PC-3 (cell line): Measurements from ENCODE around the gene PACSIN1. TPM values are rescaled to one million over a fixed set of nuclear protein-coding genes. Genes with fewer than 3 reads are reported as not detected.
A peak's percentile ranks its signal among the peaks of the same experiment; 100 is the strongest.

Source experiments
- ATAC-seq: fragments of 200-7000 bp; cut with Tn5 transposase; 2 replicates; pipeline ENCODE4 v1.9.1; 2020; ENCODE audit warnings: mild to moderate bottlenecking, moderate library complexity
- BruUV-seq: library from RNA; stranded (reverse); fragments of 400-500 nt; replicated peaks from 2 replicates; lab custom pipeline; 2021; lab: Mats Ljungman, UMichigan
- CTCF ChIA-PET: fragments of 300-600 bp; sonication (Branson Sonifier 250); formaldehyde crosslinking; loops from one replicate; lab custom pipeline; 2022; ENCODE audit warnings: antibody characterized with exemption; lab: Charles Lee
- POLR2A ChIA-PET: fragments of 300-600 bp; sonication (Branson Sonifier 250); formaldehyde crosslinking; loops from one replicate; lab custom pipeline; 2022; ENCODE audit warnings: antibody characterized with exemption; ENCODE audit not compliant: unreplicated experiment; lab: Charles Lee
- DNase-seq: peaks from one replicate; pipeline ENCODE4 v3.0.0-alpha.2; 2015
- H2AFZ ChIP-seq: fragments of 300-600 bp; sonication (generic); 2 replicates; pipeline ENCODE4 v1.6.0; 2016; ENCODE audit warnings: antibody characterized with exemption, low read length
- H3F3A ChIP-seq: fragments of 300-600 bp; sonication (generic); one replicate; pipeline ENCODE4 v1.6.0; 2017; ENCODE audit warnings: antibody characterized with exemption, low read length, control low read depth, mild to moderate bottlenecking; ENCODE audit not compliant: unreplicated experiment
- H3K27ac ChIP-seq: fragments of 300-600 bp; sonication (generic); 2 replicates; pipeline ENCODE4 v1.5.1; 2016; ENCODE audit warnings: mild to moderate bottlenecking, low read length
- H3K27me3 ChIP-seq: fragments of 300-600 bp; sonication (generic); 2 replicates; pipeline ENCODE4 v1.6.1; 2016; ENCODE audit warnings: low read length, mixed read lengths
- H3K36me3 ChIP-seq: fragments of 300-600 bp; sonication (generic); 2 replicates; pipeline ENCODE4 v1.6.1; 2016; ENCODE audit warnings: low read depth, mixed run types, low read length, mixed read lengths
- H3K4me1 ChIP-seq: fragments of 300-600 bp; sonication (generic); 2 replicates; pipeline ENCODE4 v1.5.1; 2016; ENCODE audit warnings: low read length; ENCODE audit not compliant: insufficient read depth
- H3K4me2 ChIP-seq: fragments of 300-600 bp; sonication (generic); 2 replicates; pipeline ENCODE4 v1.6.0; 2016; ENCODE audit warnings: low read length
- H3K4me3 ChIP-seq: fragments of 300-600 bp; sonication (generic); 2 replicates; pipeline ENCODE4 v1.5.1; 2016; ENCODE audit warnings: mild to moderate bottlenecking, low read length, mixed read lengths
- H3K79me2 ChIP-seq: fragments of 300-600 bp; sonication (generic); 2 replicates; pipeline ENCODE4 v1.6.1; 2017; ENCODE audit warnings: low read length, mixed read lengths
- H3K9ac ChIP-seq: fragments of 300-600 bp; sonication (generic); 2 replicates; pipeline ENCODE4 v1.6.0; 2016; ENCODE audit warnings: mild to moderate bottlenecking, low read length
- H3K9me2 ChIP-seq: fragments of 300-600 bp; sonication (generic); replicated peaks from 2 replicates; pipeline ENCODE4 v1.6.1; 2016; ENCODE audit warnings: mixed run types, low read length, mixed read lengths
- H3K9me3 ChIP-seq: fragments of 300-600 bp; sonication (generic); 2 replicates; pipeline ENCODE4 v1.6.1; 2016; ENCODE audit warnings: low read length, mixed read lengths
- H4K20me1 ChIP-seq: fragments of 300-600 bp; sonication (generic); 2 replicates; pipeline ENCODE4 v1.6.1; 2016; ENCODE audit warnings: low read length, mixed read lengths
- EZH2 ChIP-seq: fragments of 300-600 bp; sonication (generic); IDR thresholded peaks from one replicate; pipeline ENCODE4 v1.6.1; 2017; ENCODE audit warnings: antibody characterized with exemption, mild to moderate bottlenecking, low read length; ENCODE audit not compliant: unreplicated experiment
- EZH2phosphoT487 ChIP-seq: fragments of 300-600 bp; sonication (generic); IDR thresholded peaks from 2 replicates; pipeline ENCODE4 v1.6.1; 2018; ENCODE audit warnings: mild to moderate bottlenecking, antibody characterized with exemption, low read length, borderline replicate concordance
- intact Hi-C: fragments of 100-400 bp; cut with micrococcal nuclease; formaldehyde crosslinking; loops from 2 replicates; pipeline ENCODE4 v1.9.0; 2023
- total RNA-seq: library from RNA; depleted of rRNA; stranded (reverse); fragments of >200 nt; gene quantifications from 2 replicates; pipeline ENCODE4 v1.2.3, GENCODE V29; 2014
- TF ChIP-seq, protein P1 (sequence below): fragments of 300-600 bp; sonication (generic); conservative IDR thresholded peaks from 2 replicates; pipeline ENCODE4 v1.5.1; 2017; ENCODE audit warnings: antibody characterized with exemption, low read depth, mild to moderate bottlenecking, low read length

PACSIN1 gene
- total RNA-seq, 1 experiment from 2014 or later = 2.3 TPM

DNA sequence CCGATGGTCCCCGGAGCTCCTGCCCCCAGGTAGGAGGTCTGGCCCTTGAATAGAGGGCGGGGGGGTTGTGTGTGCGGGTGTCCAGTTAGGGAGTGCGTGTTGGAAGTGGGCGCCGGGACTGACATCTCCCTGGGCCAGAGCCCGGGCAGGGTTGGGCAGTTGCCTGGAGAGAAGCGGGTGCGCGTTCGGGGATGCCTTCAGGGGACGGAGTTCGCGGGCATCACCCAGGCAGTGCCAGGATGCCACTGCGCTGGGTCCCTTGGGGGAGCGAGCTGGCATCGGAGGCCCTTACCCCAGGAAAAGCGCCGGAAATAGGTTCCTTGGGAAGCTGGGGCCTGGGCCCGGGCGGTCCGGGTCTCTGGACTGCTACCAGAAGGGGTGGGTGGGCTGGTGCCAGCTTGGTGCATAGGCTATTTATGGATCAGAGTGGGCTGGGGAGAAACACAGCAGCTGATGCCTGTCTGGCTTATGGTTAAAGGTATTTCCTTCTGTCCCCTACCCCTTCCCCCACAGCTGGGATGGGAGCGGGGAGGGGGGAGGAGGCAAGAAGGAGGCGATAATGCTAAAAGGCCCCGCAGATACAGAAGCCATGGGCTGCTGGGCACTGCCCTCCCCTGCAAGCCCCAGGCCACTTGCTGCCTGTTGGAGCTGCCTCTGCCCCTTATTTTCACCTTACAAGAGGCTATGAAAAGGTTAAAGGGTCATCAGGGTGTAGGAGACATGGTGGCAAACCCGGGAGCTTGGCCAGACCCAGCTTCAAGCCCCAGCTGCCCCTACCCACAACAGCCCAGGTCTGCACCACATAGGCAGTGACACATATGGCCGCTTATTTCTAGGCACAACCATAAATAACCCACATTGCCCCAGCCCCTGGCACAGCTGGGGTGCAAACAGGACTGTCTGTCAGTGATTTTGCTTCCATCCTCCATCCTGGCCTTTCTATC lies 638 bp downstream of the PACSIN1 start:
- POLR2A ChIA-PET = interaction anchor here (0.7 kb wide), 1 partner anchor 1026 kb away, joined by 3 read pairs; no protein-coding TSS in a partner anchor

GRCh38 chr6:34468378-34468892 lies 2.6 kb downstream of the PACSIN1 start:
- no peak overlapping the region for H3K27ac ChIP-seq
- peaks cover 4% of the 10 kb centered on the region; the same call in 1 of the 2 replicates for H3K4me1 ChIP-seq
- no peaks in the 10 kb centered on the region for H3K79me2 ChIP-seq
- no peaks in the 10 kb centered on the region for H3K27me3 ChIP-seq
- ChIA-PET CTCF (no interaction called here), POLR2A (no interaction called here)
- H4K20me1 ChIP-seq = no peaks in the 10 kb centered on the region
- DNase-seq (no peak), ATAC-seq (no peak)
- H3K36me3 ChIP-seq = no peaks in the 10 kb centered on the region
- BruUV-seq = no TSS peak
- H3F3A ChIP-seq = no peaks in the 10 kb centered on the region
- no peaks in the 10 kb centered on the region for H3K9me2 ChIP-seq
- TF ChIP-seq, protein P1, sequence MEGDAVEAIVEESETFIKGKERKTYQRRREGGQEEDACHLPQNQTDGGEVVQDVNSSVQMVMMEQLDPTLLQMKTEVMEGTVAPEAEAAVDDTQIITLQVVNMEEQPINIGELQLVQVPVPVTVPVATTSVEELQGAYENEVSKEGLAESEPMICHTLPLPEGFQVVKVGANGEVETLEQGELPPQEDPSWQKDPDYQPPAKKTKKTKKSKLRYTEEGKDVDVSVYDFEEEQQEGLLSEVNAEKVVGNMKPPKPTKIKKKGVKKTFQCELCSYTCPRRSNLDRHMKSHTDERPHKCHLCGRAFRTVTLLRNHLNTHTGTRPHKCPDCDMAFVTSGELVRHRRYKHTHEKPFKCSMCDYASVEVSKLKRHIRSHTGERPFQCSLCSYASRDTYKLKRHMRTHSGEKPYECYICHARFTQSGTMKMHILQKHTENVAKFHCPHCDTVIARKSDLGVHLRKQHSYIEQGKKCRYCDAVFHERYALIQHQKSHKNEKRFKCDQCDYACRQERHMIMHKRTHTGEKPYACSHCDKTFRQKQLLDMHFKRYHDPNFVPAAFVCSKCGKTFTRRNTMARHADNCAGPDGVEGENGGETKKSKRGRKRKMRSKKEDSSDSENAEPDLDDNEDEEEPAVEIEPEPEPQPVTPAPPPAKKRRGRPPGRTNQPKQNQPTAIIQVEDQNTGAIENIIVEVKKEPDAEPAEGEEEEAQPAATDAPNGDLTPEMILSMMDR = no peak
- TF ChIP-seq EZH2phosphoT487 (no peak), EZH2 (no peak)
- no peak overlapping the region for H3K4me3 ChIP-seq
- no peak overlapping the region for H3K9ac ChIP-seq
- H3K4me2 ChIP-seq = no peak overlapping the region
- H3K9me3 ChIP-seq = no peaks in the 10 kb centered on the region
- H2AFZ ChIP-seq = no peak overlapping the region
- intact Hi-C loops = no loop called here

More for the DNA sequence above, 638 bp downstream of the PACSIN1 start:
- no peak; the same call in 1 of the 2 replicates for ATAC-seq
- no TSS peak for BruUV-seq
- H3K36me3 ChIP-seq = no peaks in the 10 kb centered on the region
- no peaks in the 10 kb centered on the region for H4K20me1 ChIP-seq
- no peak for DNase-seq
- no peak overlapping the region for H3K9ac ChIP-seq
- TF ChIP-seq, protein P1 = no peak
- TF ChIP-seq EZH2 (no peak), EZH2phosphoT487 (no peak)
- no peak overlapping the region for H3K27ac ChIP-seq
- no peaks in the 10 kb centered on the region for H3K79me2 ChIP-seq
- H3K9me3 ChIP-seq = no peaks in the 10 kb centered on the region
- peak overlapping the region; percentile 97 for H2AFZ ChIP-seq
- H3K4me3 ChIP-seq = peak overlapping the region; percentile 71
- peak overlapping the region; percentile 94 for H3K4me2 ChIP-seq
- H3K9me2 ChIP-seq = no peaks in the 10 kb centered on the region
- intact Hi-C loops = no loop called here
- H3K4me1 ChIP-seq = peaks cover 12% of the 10 kb centered on the region; the same call in 1 of the 2 replicates
- no peaks in the 10 kb centered on the region for H3K27me3 ChIP-seq
- H3F3A ChIP-seq = no peaks in the 10 kb centered on the region
- CTCF ChIA-PET = no interaction called here
